Measurements from ENCODE around the gene ETV4.

- TF ChIP-seq CTCF (IDR thresholded peaks at IDR 0.05) (no peak), POLR2A (IDR thresholded peaks at IDR 0.05) (no peak)
These were observed 9.7 kb downstream of the ETV4 start for GRCh38 chr17:43536236-43536992.

Measured in thyroid gland (tissue), 4 donors.